GM23248 (cell line): Measurements from ENCODE around the gene C3orf52. TPM values are rescaled to one million over a fixed set of nuclear protein-coding genes. Genes with fewer than 3 reads are reported as not detected.

ENCODE experiments used
- DNase-seq: peaks from one replicate; pipeline ENCODE4 v3.0.0-alpha.2; 2015
- H2AFZ ChIP-seq: fragments of 200-600 bp; sonication (generic); 2 replicates; pipeline ENCODE4 v1.6.1; 2016; ENCODE audit warnings: antibody characterized with exemption
- H3F3A ChIP-seq: fragments of 200-600 bp; sonication (generic); 2 replicates; pipeline ENCODE4 v1.6.1; 2016; ENCODE audit warnings: mild to moderate bottlenecking, antibody characterized with exemption, mixed run types; ENCODE audit not compliant: insufficient read depth
- H3K27ac ChIP-seq: fragments of 200-600 bp; sonication (generic); 2 replicates; pipeline ENCODE4 v1.5.1; 2016; ENCODE audit warnings: mild to moderate bottlenecking
- H3K27me3 ChIP-seq: fragments of 200-600 bp; sonication (generic); replicated peaks from 2 replicates; pipeline ENCODE4 v1.6.1; 2016; ENCODE audit warnings: mild to moderate bottlenecking; ENCODE audit not compliant: insufficient read depth
- H3K36me3 ChIP-seq: fragments of 200-600 bp; sonication (generic); 2 replicates; pipeline ENCODE4 v1.6.1; 2016; ENCODE audit warnings: low read depth, mild to moderate bottlenecking
- H3K4me1 ChIP-seq: fragments of 200-600 bp; sonication (generic); 2 replicates; pipeline ENCODE4 v1.6.1; 2016; ENCODE audit warnings: mild to moderate bottlenecking; ENCODE audit not compliant: insufficient read depth
- H3K4me2 ChIP-seq: fragments of 200-600 bp; sonication (generic); one replicate; pipeline ENCODE4 v1.6.1; 2016; ENCODE audit warnings: mild to moderate bottlenecking; ENCODE audit not compliant: unreplicated experiment
- H3K4me3 ChIP-seq: fragments of 200-600 bp; sonication (generic); 2 replicates; pipeline ENCODE4 v1.5.1; 2016; ENCODE audit warnings: mild to moderate bottlenecking
- H3K79me2 ChIP-seq: fragments of 200-600 bp; sonication (generic); 2 replicates; pipeline ENCODE4 v1.6.1; 2016; ENCODE audit warnings: mild to moderate bottlenecking; ENCODE audit not compliant: insufficient read depth
- H3K9ac ChIP-seq: fragments of 200-600 bp; sonication (generic); 2 replicates; pipeline ENCODE4 v1.6.1; 2016; ENCODE audit warnings: mild to moderate bottlenecking
- H3K9me2 ChIP-seq: fragments of 200-600 bp; sonication (generic); 2 replicates; pipeline ENCODE4 v1.6.1; 2016; ENCODE audit warnings: mixed run types, mild to moderate bottlenecking, moderate library complexity; ENCODE audit not compliant: insufficient read depth
- H3K9me3 ChIP-seq: fragments of 200-600 bp; sonication (generic); one replicate; pipeline ENCODE4 v1.6.1; 2017; ENCODE audit warnings: low read depth
- H4K20me1 ChIP-seq: fragments of 200-600 bp; sonication (generic); 2 replicates; pipeline ENCODE4 v1.6.0; 2016; ENCODE audit not compliant: insufficient read depth
- EZH2 ChIP-seq: fragments of 200-600 bp; sonication (generic); IDR thresholded peaks from 2 replicates; pipeline ENCODE4 v1.6.1; 2018; ENCODE audit warnings: antibody characterized with exemption, mild to moderate bottlenecking; ENCODE audit not compliant: insufficient read depth, poor library complexity, severe bottlenecking
- EZH2phosphoT487 ChIP-seq: fragments of 200-600 bp; sonication (generic); IDR thresholded peaks from 2 replicates; pipeline ENCODE4 v1.6.1; 2018; ENCODE audit warnings: antibody characterized with exemption, moderate library complexity, mild to moderate bottlenecking, low read depth; ENCODE audit not compliant: insufficient read depth
- WGBS, 2 experiments: methylation state at CpG; one replicate each; pipeline ENCODE4 v1.1.6; 2015 to 2017; ENCODE audit warnings: low lambda C conversion rate in 2 of 2, low coverage in 1 of 2; ENCODE audit errors: missing lambda C conversion rate in 2 of 2; 5-methylcytosine and 5-hydroxymethylcytosine counted together
- in situ Hi-C: fragments of 300-500 bp; cut with MboI; formaldehyde crosslinking; loops from 2 replicates; pipeline ENCODE4 v1.15.0; 2020
- microRNA counts: library from miRNA; unstranded; fragments of <30 nt; microRNA quantifications from one replicate; lab custom pipeline; 2016
- microRNA-seq: library from miRNA; unstranded; fragments of <30 nt; microRNA quantifications from one replicate; pipeline ENCODE4, GENCODE V29; 2016; ENCODE audit warnings: borderline number of aligned reads
- polyA plus RNA-seq: library from polyadenylated mRNA; unstranded; fragments of >200 nt; fragmentation: Nextera tagmentation; extraction: Ambion mirVana; gene quantifications from 2 replicates; pipeline ENCODE4 v1.2.1, GENCODE V29; 2016
- small RNA-seq: library from RNA; depleted of rRNA; stranded (forward); fragments of <200 nt; gene quantifications from one replicate; pipeline ENCODE3, GENCODE V24; 2014; ENCODE audit warnings: low read depth, low replicate concordance
- total RNA-seq: library from RNA; depleted of rRNA; stranded (reverse); fragments of >200 nt; shearing (Covaris generic); gene quantifications from 2 replicates; pipeline ENCODE4 v1.2.3, GENCODE V29; 2014; rRNA removed

C3orf52 gene
- total and polyA plus RNA-seq, 2 experiments from 2014 or later, result 1.6 to 3.5 TPM

DNA sequence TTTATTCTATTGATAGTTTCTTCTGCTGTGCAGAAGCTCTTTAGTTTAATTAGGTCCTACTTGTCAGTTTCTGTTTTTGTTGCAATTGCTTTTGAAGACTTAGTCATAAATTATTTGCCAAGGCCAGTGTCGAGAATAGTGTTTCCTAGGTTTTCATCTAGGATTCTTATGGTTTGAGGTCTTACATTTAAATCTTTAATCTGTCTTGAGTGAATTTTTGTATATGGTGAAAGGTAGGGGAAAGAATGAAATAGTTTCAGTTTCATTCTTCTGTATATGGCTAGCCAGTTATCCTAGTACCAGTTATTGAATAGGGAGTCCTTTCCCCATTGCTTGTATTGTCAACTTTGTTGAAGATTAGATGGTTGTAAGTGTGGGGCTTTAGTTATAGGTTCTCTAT, 57.5 kb downstream of the C3orf52 start:
- H2AFZ ChIP-seq, result no peak overlapping the region
- no peak for TF ChIP-seq EZH2phosphoT487
- no peak for TF ChIP-seq EZH2
- H3K27ac ChIP-seq, result no peak overlapping the region
- H3K79me2 ChIP-seq, result no peaks in the 10 kb centered on the region
- WGBS, 2 experiments, result 62 to 68% methylated on average over 1 of the region's 1 CpG
- no peaks in the 10 kb centered on the region for H3K9me3 ChIP-seq
- H3K9ac ChIP-seq, result no peak overlapping the region
- H3F3A ChIP-seq, result no peaks in the 10 kb centered on the region
- no peak overlapping the region for H3K4me3 ChIP-seq
- in situ Hi-C loops, result loop anchor here (25.0 kb wide), 1 partner anchor 369 kb away; no protein-coding TSS in a partner anchor
- H3K36me3 ChIP-seq, result no peaks in the 10 kb centered on the region
- no peak overlapping the region for H3K4me2 ChIP-seq
- H3K4me1 ChIP-seq, result no peaks in the 10 kb centered on the region
- DNase-seq, result no peak
- H4K20me1 ChIP-seq, result no peaks in the 10 kb centered on the region
- H3K27me3 ChIP-seq, result no peaks in the 10 kb centered on the region; the same call in 1 of the 2 replicates
- H3K9me2 ChIP-seq, result no peaks in the 10 kb centered on the region

DNA sequence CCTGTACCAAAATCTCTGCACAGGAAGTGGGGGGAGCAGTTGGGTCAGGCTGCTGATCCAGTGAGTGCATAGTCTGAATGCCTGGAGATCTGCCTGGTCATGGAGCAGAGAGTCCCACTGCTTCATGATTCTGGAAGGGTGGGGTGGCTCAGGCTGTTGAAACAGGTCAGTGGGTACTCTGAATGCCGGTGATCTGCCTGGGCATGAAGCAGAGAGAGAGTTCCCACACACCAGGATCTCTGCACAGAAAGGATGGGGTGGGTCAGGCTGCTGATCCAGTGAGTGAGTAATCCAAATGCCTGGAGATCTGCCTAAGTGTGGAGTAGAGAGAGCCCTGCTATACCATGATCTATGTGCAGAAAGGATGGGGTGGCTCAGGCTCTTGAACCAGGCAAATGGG, 62.9 kb downstream of the C3orf52 start:
- no peaks in the 10 kb centered on the region for H3K4me1 ChIP-seq
- no peak overlapping the region for H3K27ac ChIP-seq
- no peaks in the 10 kb centered on the region for H3K9me2 ChIP-seq
- H2AFZ ChIP-seq, result no peak overlapping the region
- H3K9me3 ChIP-seq, result no peaks in the 10 kb centered on the region
- DNase-seq, result no peak
- in situ Hi-C loops, result loop anchor here (25.0 kb wide), 1 partner anchor 363 kb away; no protein-coding TSS in a partner anchor
- H3K36me3 ChIP-seq, result no peaks in the 10 kb centered on the region
- no peaks in the 10 kb centered on the region for H4K20me1 ChIP-seq
- H3F3A ChIP-seq, result no peaks in the 10 kb centered on the region
- TF ChIP-seq EZH2 (no peak), EZH2phosphoT487 (no peak)
- H3K4me2 ChIP-seq, result no peak overlapping the region
- no peaks in the 10 kb centered on the region for H3K27me3 ChIP-seq
- no peak overlapping the region for H3K9ac ChIP-seq
- no peaks in the 10 kb centered on the region for H3K79me2 ChIP-seq
- no peak overlapping the region for H3K4me3 ChIP-seq
- 42 to 64% methylated on average over 1 of the region's 1 CpG for WGBS, 2 experiments

DNA sequence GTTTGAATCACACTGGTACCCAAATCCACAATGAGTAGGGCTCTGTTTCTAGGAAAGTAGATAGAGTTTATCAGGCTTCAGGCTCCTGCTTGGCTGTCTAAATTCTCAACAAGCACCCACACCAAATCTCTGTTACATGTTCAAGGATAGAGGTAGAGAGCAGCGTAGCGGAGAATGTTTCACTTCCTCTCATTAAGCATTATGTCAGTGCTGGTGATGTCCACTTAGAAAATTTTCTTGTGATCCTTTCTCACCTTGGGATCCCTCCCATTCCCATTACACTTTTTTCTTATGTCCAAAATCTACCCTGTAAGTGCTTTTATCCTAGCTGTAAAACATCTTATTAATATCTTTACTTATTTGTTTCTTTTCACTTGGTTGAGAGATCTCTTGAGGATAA, 81.6 kb downstream of the C3orf52 start:
- no peak overlapping the region for H3K9ac ChIP-seq
- no peaks in the 10 kb centered on the region for H3K36me3 ChIP-seq
- H3K4me2 ChIP-seq, result no peak overlapping the region
- H3K9me2 ChIP-seq, result no peaks in the 10 kb centered on the region
- H3K4me3 ChIP-seq, result no peak overlapping the region
- no peaks in the 10 kb centered on the region for H3F3A ChIP-seq
- no peak overlapping the region for H3K27ac ChIP-seq
- no peaks in the 10 kb centered on the region for H3K79me2 ChIP-seq
- no peaks in the 10 kb centered on the region for H3K9me3 ChIP-seq
- in situ Hi-C loops, result no loop called here
- no peak for DNase-seq
- H3K4me1 ChIP-seq, result no peaks in the 10 kb centered on the region
- no peaks in the 10 kb centered on the region for H4K20me1 ChIP-seq
- TF ChIP-seq EZH2 (no peak), EZH2phosphoT487 (no peak)
- no peaks in the 10 kb centered on the region for H3K27me3 ChIP-seq
- no peak overlapping the region for H2AFZ ChIP-seq
- WGBS, 2 experiments, result 74 to 80% methylated on average over 2 of the region's 2 CpGs

MicroRNAs within 50 kb of the gene (microRNA counts, 767-probe panel; counts per million panel counts)
- 447 counts per million, percentile 86 among the panel's probes with 10 or more counts for microRNA hsa-miR-567 (lab: Ali Mortazavi, UCI)

Small RNA genes within 50 kb of the gene (microRNA-seq; reads per million reads assigned to microRNA genes)
- gene MIR567, result not detected

Small RNA genes within 50 kb of the gene (small RNA-seq; reads per million reads assigned to genes)
- gene MIR567, result not detected

Other genes with a start within 250 kb of the C3orf52 start
- gene PHLDB2, start 227.1 kb upstream of the C3orf52 start, total RNA-seq, result 60.6 and 63.9 TPM in 2 replicates
- gene PHLDB2, start 227.1 kb upstream of the C3orf52 start, polyA plus RNA-seq, result 53.3 and 55.6 TPM in 2 replicates
- 20.9 and 26.4 TPM in 2 replicates for gene ABHD10, start 107.4 kb upstream of the C3orf52 start, total RNA-seq
- 25.4 and 26.5 TPM in 2 replicates for gene ABHD10, start 107.4 kb upstream of the C3orf52 start, polyA plus RNA-seq
- gene TAGLN3, start 87.5 kb upstream of the C3orf52 start, total RNA-seq, result 1.3 TPM in 1 of 2 replicates, not detected in the other
- gene TAGLN3, start 87.5 kb upstream of the C3orf52 start, polyA plus RNA-seq, result 0.48 and 0.61 TPM in 2 replicates
- not detected in 2 replicates for gene TMPRSS7, start 51.7 kb upstream of the C3orf52 start, total RNA-seq
- not detected in 2 replicates for gene TMPRSS7, start 51.7 kb upstream of the C3orf52 start, polyA plus RNA-seq
- not detected in 2 replicates for gene GCSAM, start 46.9 kb downstream of the C3orf52 start, total RNA-seq
- 0.19 and 0.20 TPM in 2 replicates for gene GCSAM, start 46.9 kb downstream of the C3orf52 start, polyA plus RNA-seq
- gene SLC9C1, start 207.8 kb downstream of the C3orf52 start, total RNA-seq, result not detected in 2 replicates
- gene SLC9C1, start 207.8 kb downstream of the C3orf52 start, polyA plus RNA-seq, result not detected in 2 replicates
- gene CD200, start 246.8 kb downstream of the C3orf52 start, total RNA-seq, result 0.76 TPM in 1 of 2 replicates, not detected in the other
- gene CD200, start 246.8 kb downstream of the C3orf52 start, polyA plus RNA-seq, result 0.18 and 0.20 TPM in 2 replicates